ENCODE measurements around the gene MICB.
A peak's percentile ranks its signal among the peaks of the same experiment; 100 is the strongest.
"Not testable (repeated sequence)": the region's sequence is repeated elsewhere in the genome, so short reads cannot be mapped to it uniquely, and the experiment has no call there.

Gene MICB

GRCh38 chr6:31497531-31498476 lies at the start of gene MICB:
Gene MICB, plus strand, starts transcription at chr6:31498145. Its CDS starts 49 bp downstream, at chr6:31498194.
- peak; percentile 76 to 79 for DNase-seq (ENCODE audit: low read depth in 2 of 2)

GRCh38 chr6:31450751-31451150 lies 47.2 kb upstream of the MICB start:
- DNase-seq (ENCODE audit: low read depth in 2 of 2), result no peak

- no peak for DNase-seq (ENCODE audit: low read depth in 2 of 2)
Measured at GRCh38 chr6:31452859-31453258, 45.1 kb upstream of the MICB start.

- DNase-seq (ENCODE audit: low read depth in 2 of 2), result no peak
Measured at GRCh38 chr6:31453259-31453658, 44.7 kb upstream of the MICB start.

- not testable (repeated sequence) for DNase-seq (ENCODE audit: low read depth in 2 of 2)
Measured at GRCh38 chr6:31459864-31460263, 38.1 kb upstream of the MICB start.

GRCh38 chr6:31460361-31461025 lies 37.5 kb upstream of the MICB start:
- no peak for DNase-seq (ENCODE audit: low read depth in 2 of 2)

GRCh38 chr6:31462026-31462963 lies 35.6 kb upstream of the MICB start:
- DNase-seq (ENCODE audit: low read depth in 2 of 2), result no peak

GRCh38 chr6:31462964-31463870 lies 34.7 kb upstream of the MICB start:
- DNase-seq (ENCODE audit: low read depth in 2 of 2), result peak; percentile 77 to 80

- DNase-seq (ENCODE audit: low read depth in 2 of 2), result no peak
Measured at GRCh38 chr6:31464252-31465184, 33.4 kb upstream of the MICB start.

- no peak for DNase-seq (ENCODE audit: low read depth in 2 of 2)
Measured at GRCh38 chr6:31465185-31465536, 32.8 kb upstream of the MICB start.

GRCh38 chr6:31465718-31466117 lies 32.2 kb upstream of the MICB start:
- no peak for DNase-seq (ENCODE audit: low read depth in 2 of 2)

- no peak for DNase-seq (ENCODE audit: low read depth in 2 of 2)
Measured at GRCh38 chr6:31466466-31466865, 31.5 kb upstream of the MICB start.

GRCh38 chr6:31467151-31467550 lies 30.8 kb upstream of the MICB start:
- DNase-seq (ENCODE audit: low read depth in 2 of 2), result no peak

GRCh38 chr6:31468311-31468710 lies 29.6 kb upstream of the MICB start:
- DNase-seq (ENCODE audit: low read depth in 2 of 2), result no peak

- no peak for DNase-seq (ENCODE audit: low read depth in 2 of 2)
Measured at GRCh38 chr6:31470801-31471200, 27.1 kb upstream of the MICB start.

- no peak for DNase-seq (ENCODE audit: low read depth in 2 of 2)
Measured at GRCh38 chr6:31471711-31472110, 26.2 kb upstream of the MICB start.

- DNase-seq (ENCODE audit: low read depth in 2 of 2), result no peak
Measured at GRCh38 chr6:31472259-31472658, 25.7 kb upstream of the MICB start.

GRCh38 chr6:31473244-31473643 lies 24.7 kb upstream of the MICB start:
- no peak for DNase-seq (ENCODE audit: low read depth in 2 of 2)
